ENCODE measurements around the gene PTPN14.

The PTPN14 gene

GRCh38 chr1:214567481-214567980 lies 16.1 kb upstream of the PTPN14 start:
- DNase-seq = no peak

GRCh38 chr1:214566158-214567104 lies 15.0 kb upstream of the PTPN14 start:
- DNase-seq = no peak

- DNase-seq = no peak
Observed at GRCh38 chr1:214565310-214565709, 13.9 kb upstream of the PTPN14 start.

- DNase-seq = no peak
Observed at GRCh38 chr1:214563881-214564280, 12.5 kb upstream of the PTPN14 start.

- DNase-seq = no peak
Observed at GRCh38 chr1:214557952-214558735, 6.7 kb upstream of the PTPN14 start.

- DNase-seq = no peak
Observed at GRCh38 chr1:214553142-214553710, 1.8 kb upstream of the PTPN14 start.

GRCh38 chr1:214552174-214552608 lies 789 bp upstream of the PTPN14 start:
- no peak for DNase-seq

GRCh38 chr1:214550857-214551435 lies 456 bp downstream of the PTPN14 start:
- DNase-seq = no peak

GRCh38 chr1:214550013-214550856 lies 1.2 kb downstream of the PTPN14 start:
- no peak for DNase-seq

- no peak for DNase-seq
Observed at GRCh38 chr1:214549604-214550003, 1.8 kb downstream of the PTPN14 start.

GRCh38 chr1:214548988-214549387 lies 2.4 kb downstream of the PTPN14 start:
- DNase-seq = no peak

GRCh38 chr1:214548271-214548670 lies 3.1 kb downstream of the PTPN14 start:
- no peak for DNase-seq

- DNase-seq = no peak
Observed at GRCh38 chr1:214547747-214548146, 3.7 kb downstream of the PTPN14 start.

GRCh38 chr1:214546886-214547641 lies 4.3 kb downstream of the PTPN14 start:
- DNase-seq = no peak

GRCh38 chr1:214546084-214546483 lies 5.3 kb downstream of the PTPN14 start:
- DNase-seq = no peak

- no peak for DNase-seq
Observed at GRCh38 chr1:214545293-214545692, 6.1 kb downstream of the PTPN14 start.

- DNase-seq = no peak
Observed at GRCh38 chr1:214544791-214545190, 6.6 kb downstream of the PTPN14 start.

GRCh38 chr1:214542275-214543199 lies 8.9 kb downstream of the PTPN14 start:
- DNase-seq = no peak

- no peak for DNase-seq
Observed at GRCh38 chr1:214541693-214542092, 9.7 kb downstream of the PTPN14 start.

GRCh38 chr1:214541206-214541605 lies 10.2 kb downstream of the PTPN14 start:
- no peak for DNase-seq

Measured in NCI-H1105 (cell line).